Neural cell (in vitro differentiated cells): ENCODE results near the gene TXNL4B. TPM values are rescaled to one million over a fixed set of nuclear protein-coding genes. Genes with fewer than 3 reads are reported as not detected.
A peak's percentile ranks its signal among the peaks of the same experiment; 100 is the strongest.

Experiments used
- H2AFZ ChIP-seq: fragments of 200-600, 300-800 bp; sonication (generic), shearing (Covaris generic); 2 replicates; pipeline ENCODE4 v1.6.0; 2014; ENCODE audit warnings: low read depth, mild to moderate bottlenecking, antibody characterized with exemption, low read length, moderate library complexity
- H3F3A ChIP-seq: fragments of 200-600 bp; shearing (Covaris generic); 2 replicates; pipeline ENCODE4 v1.6.1; 2016; ENCODE audit warnings: mild to moderate bottlenecking, moderate library complexity, mixed read lengths, antibody characterized with exemption, low read length; ENCODE audit not compliant: insufficient read depth, poor library complexity, severe bottlenecking
- H3K27ac ChIP-seq: fragments of 200-600, 300-800 bp; sonication (generic), shearing (Covaris generic); 2 replicates; pipeline ENCODE4 v1.5.1; 2014; ENCODE audit warnings: mild to moderate bottlenecking, low read length, moderate library complexity
- H3K27me3 ChIP-seq: fragments of 300-800, 200-600 bp; sonication (generic), shearing (Covaris generic); 2 replicates; pipeline ENCODE4 v1.6.0; 2014; ENCODE audit warnings: mild to moderate bottlenecking, low read depth, low read length, moderate library complexity; ENCODE audit not compliant: insufficient read depth
- H3K36me3 ChIP-seq: fragments of 300-800, 200-600 bp; sonication (generic), shearing (Covaris generic); 2 replicates; pipeline ENCODE4 v1.5.1; 2014; ENCODE audit warnings: mild to moderate bottlenecking, antibody characterized with exemption, low read length, moderate library complexity; ENCODE audit not compliant: insufficient read depth
- H3K4me2 ChIP-seq: fragments of 300-800, 200-600 bp; sonication (generic), shearing (Covaris generic); 2 replicates; pipeline ENCODE4 v1.6.0; 2014; ENCODE audit warnings: mild to moderate bottlenecking, low read length
- H3K4me3 ChIP-seq: fragments of 300-800, 200-600 bp; sonication (generic), shearing (Covaris generic); 2 replicates; pipeline ENCODE4 v1.5.1; 2014; ENCODE audit warnings: mild to moderate bottlenecking, low read length, moderate library complexity
- H3K79me2 ChIP-seq: fragments of 200-600 bp; shearing (Covaris generic); replicated peaks from 2 replicates; pipeline ENCODE4 v1.6.0; 2014; ENCODE audit warnings: mild to moderate bottlenecking, low read length, moderate library complexity; ENCODE audit not compliant: insufficient read depth
- H3K9ac ChIP-seq: fragments of 300-800, 200-600 bp; sonication (generic), shearing (Covaris generic); 2 replicates; pipeline ENCODE4 v1.6.1; 2016; ENCODE audit warnings: mild to moderate bottlenecking, low read length, mixed read lengths
- H3K9me2 ChIP-seq: fragments of 200-600 bp; shearing (Covaris generic); 2 replicates; pipeline ENCODE4 v1.6.1; 2016; ENCODE audit warnings: mild to moderate bottlenecking, low read length, mixed read lengths; ENCODE audit not compliant: insufficient read depth
- H3K9me3 ChIP-seq: fragments of 200-600, 300-800 bp; sonication (generic), shearing (Covaris generic); 2 replicates; pipeline ENCODE4 v1.6.1; 2016; ENCODE audit warnings: mild to moderate bottlenecking, mixed run types, low read length, moderate library complexity, mixed read lengths
- H4K20me1 ChIP-seq: fragments of 200-600 bp; shearing (Covaris generic); 2 replicates; pipeline ENCODE4 v1.6.1; 2016; ENCODE audit warnings: mild to moderate bottlenecking, mixed run types; ENCODE audit not compliant: insufficient read depth
- EP300 ChIP-seq: fragments of 450-650 bp; conservative IDR thresholded peaks from 2 replicates; pipeline ENCODE4 v1.6.1; 2014; ENCODE audit warnings: antibody characterized with exemption, mild to moderate bottlenecking, moderate library complexity; ENCODE audit not compliant: poor library complexity, severe bottlenecking
- EZH2 ChIP-seq: fragments of 200-600, 300-800 bp; shearing (Covaris generic), sonication (generic); IDR thresholded peaks from 2 replicates; pipeline ENCODE4 v1.6.1; 2014; ENCODE audit warnings: antibody characterized with exemption, low read length, borderline replicate concordance, mild to moderate bottlenecking; ENCODE audit not compliant: insufficient read depth, poor library complexity, severe bottlenecking
- MXI1 ChIP-seq: fragments of 450-650 bp; conservative IDR thresholded peaks from 2 replicates; pipeline ENCODE4 v1.6.1; 2014; ENCODE audit warnings: antibody characterized with exemption, mild to moderate bottlenecking; ENCODE audit not compliant: poor library complexity, severe bottlenecking
- POLR2AphosphoS5 ChIP-seq: IDR thresholded peaks from 2 replicates; pipeline ENCODE4 v1.6.1; 2012
- RAD21 ChIP-seq: fragments of 450-650 bp; conservative IDR thresholded peaks from 2 replicates; pipeline ENCODE4 v1.6.1; 2014; ENCODE audit warnings: antibody characterized with exemption, mild to moderate bottlenecking, moderate library complexity
- SMC3 ChIP-seq: fragments of 450-650 bp; conservative IDR thresholded peaks from 2 replicates; pipeline ENCODE4 v1.6.1; 2014; ENCODE audit warnings: antibody characterized with exemption, mild to moderate bottlenecking, moderate library complexity; ENCODE audit not compliant: poor library complexity
- TAF1 ChIP-seq: IDR thresholded peaks from 2 replicates; pipeline ENCODE4 v1.6.1; 2012; ENCODE audit warnings: low read depth
- polyA minus RNA-seq: library from RNA; depleted of rRNA, polyadenylated mRNA; stranded (reverse); fragments of >200 nt; gene quantifications from 2 replicates; pipeline ENCODE4 v1.2.3, GENCODE V29; 2014
- polyA plus RNA-seq: library from polyadenylated mRNA; depleted of rRNA; stranded (reverse); fragments of >200 nt; gene quantifications from 2 replicates; pipeline ENCODE4 v1.2.3, GENCODE V29; 2014
- TF ChIP-seq, protein P1 (sequence below): fragments of 450-650 bp; IDR thresholded peaks from 2 replicates; pipeline ENCODE4 v1.5.1; 2014; ENCODE audit warnings: antibody characterized with exemption, mild to moderate bottlenecking, moderate library complexity; ENCODE audit not compliant: poor library complexity, severe bottlenecking
- TF ChIP-seq, protein P2 (sequence below): IDR thresholded peaks from 2 replicates; pipeline ENCODE4 v1.6.1; 2012; ENCODE audit warnings: borderline replicate concordance

Gene TXNL4B
- polyA plus RNA-seq (26.2 and 26.7 TPM in 2 replicates), polyA minus RNA-seq (21.5 and 22.2 TPM in 2 replicates)

DNA sequence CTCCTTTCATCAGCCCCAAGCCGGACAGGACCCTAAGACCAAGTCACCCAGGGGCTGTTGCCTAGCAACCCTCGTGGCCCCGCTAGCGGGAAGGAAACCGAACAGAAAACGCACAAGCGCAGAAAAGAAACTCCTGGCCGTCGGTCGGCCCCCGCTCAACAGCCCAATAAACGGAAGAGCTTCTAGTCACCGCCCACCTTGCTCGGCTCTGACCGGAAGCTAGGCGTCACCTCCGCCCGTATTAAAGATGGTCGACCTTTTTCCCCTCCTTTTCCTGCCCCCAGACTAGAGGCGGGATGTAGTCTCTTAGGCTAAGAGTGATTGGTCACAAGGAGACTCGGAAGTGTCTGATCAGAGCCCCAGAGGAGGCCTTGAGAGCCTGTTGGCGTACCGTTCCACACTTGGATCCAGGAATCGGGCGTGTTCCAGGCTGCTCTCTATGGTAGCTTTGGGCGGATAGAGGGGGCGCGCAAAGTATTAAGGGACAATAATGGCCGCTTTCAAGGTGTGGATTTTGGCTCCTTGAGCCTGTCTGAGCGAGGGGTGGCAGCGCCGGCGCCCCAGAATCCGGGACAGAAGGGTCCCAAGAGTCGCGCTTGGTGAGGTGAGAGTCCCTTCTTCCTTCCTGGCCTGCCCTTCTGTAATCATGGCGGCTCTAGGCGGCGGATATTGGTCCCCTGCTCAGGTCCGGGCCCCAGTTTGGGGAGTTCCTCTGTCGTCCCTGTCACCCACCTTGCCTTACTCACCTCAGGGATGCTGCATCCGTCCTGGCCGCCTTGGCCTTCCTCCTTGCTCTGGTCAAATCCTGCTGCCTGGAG is at the start of gene TXNL4B, which contains the start of gene DHX38:
TXNL4B (minus strand) TSS at position 173 of the 818 bp plus-strand sequence. CDS start 2,871 bp downstream, outside the sequence.
DHX38 (plus strand) TSS at position 400 of the 818 bp plus-strand sequence. CDS start 2,311 bp downstream, outside the sequence.
- Histone ChIP-seq H3K79me2 (peaks cover 46% of the 10 kb centered on the region), H3F3A (no peaks in the 10 kb centered on the region), H3K27ac (peak within 1 kb of the TSS; percentile 94), H3K9me2 (no peaks in the 10 kb centered on the region), H3K4me2 (peak within 1 kb of the TSS; percentile 98), H4K20me1 (no peaks in the 10 kb centered on the region), H3K4me3 (peak within 1 kb of the TSS; percentile 80), H3K9ac (peak within 1 kb of the TSS; percentile 96), H3K36me3 (no peaks in the 10 kb centered on the region), H3K27me3 (no peaks in the 10 kb centered on the region), H3K9me3 (no peaks in the 10 kb centered on the region), H2AFZ (peak within 1 kb of the TSS; percentile 66)
- TF ChIP-seq, protein P1, sequence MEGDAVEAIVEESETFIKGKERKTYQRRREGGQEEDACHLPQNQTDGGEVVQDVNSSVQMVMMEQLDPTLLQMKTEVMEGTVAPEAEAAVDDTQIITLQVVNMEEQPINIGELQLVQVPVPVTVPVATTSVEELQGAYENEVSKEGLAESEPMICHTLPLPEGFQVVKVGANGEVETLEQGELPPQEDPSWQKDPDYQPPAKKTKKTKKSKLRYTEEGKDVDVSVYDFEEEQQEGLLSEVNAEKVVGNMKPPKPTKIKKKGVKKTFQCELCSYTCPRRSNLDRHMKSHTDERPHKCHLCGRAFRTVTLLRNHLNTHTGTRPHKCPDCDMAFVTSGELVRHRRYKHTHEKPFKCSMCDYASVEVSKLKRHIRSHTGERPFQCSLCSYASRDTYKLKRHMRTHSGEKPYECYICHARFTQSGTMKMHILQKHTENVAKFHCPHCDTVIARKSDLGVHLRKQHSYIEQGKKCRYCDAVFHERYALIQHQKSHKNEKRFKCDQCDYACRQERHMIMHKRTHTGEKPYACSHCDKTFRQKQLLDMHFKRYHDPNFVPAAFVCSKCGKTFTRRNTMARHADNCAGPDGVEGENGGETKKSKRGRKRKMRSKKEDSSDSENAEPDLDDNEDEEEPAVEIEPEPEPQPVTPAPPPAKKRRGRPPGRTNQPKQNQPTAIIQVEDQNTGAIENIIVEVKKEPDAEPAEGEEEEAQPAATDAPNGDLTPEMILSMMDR, result peak; percentile 29
- TF ChIP-seq MXI1 (peak; percentile 85), EP300 (peak; percentile 53), TAF1 (peak; percentile 62), EZH2 (no peak), POLR2AphosphoS5 (peak; percentile 87), SMC3 (no peak), RAD21 (no peak)
- TF ChIP-seq, protein P2, sequence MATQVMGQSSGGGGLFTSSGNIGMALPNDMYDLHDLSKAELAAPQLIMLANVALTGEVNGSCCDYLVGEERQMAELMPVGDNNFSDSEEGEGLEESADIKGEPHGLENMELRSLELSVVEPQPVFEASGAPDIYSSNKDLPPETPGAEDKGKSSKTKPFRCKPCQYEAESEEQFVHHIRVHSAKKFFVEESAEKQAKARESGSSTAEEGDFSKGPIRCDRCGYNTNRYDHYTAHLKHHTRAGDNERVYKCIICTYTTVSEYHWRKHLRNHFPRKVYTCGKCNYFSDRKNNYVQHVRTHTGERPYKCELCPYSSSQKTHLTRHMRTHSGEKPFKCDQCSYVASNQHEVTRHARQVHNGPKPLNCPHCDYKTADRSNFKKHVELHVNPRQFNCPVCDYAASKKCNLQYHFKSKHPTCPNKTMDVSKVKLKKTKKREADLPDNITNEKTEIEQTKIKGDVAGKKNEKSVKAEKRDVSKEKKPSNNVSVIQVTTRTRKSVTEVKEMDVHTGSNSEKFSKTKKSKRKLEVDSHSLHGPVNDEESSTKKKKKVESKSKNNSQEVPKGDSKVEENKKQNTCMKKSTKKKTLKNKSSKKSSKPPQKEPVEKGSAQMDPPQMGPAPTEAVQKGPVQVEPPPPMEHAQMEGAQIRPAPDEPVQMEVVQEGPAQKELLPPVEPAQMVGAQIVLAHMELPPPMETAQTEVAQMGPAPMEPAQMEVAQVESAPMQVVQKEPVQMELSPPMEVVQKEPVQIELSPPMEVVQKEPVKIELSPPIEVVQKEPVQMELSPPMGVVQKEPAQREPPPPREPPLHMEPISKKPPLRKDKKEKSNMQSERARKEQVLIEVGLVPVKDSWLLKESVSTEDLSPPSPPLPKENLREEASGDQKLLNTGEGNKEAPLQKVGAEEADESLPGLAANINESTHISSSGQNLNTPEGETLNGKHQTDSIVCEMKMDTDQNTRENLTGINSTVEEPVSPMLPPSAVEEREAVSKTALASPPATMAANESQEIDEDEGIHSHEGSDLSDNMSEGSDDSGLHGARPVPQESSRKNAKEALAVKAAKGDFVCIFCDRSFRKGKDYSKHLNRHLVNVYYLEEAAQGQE, result no peak

- H3K27me3 ChIP-seq, result no peaks in the 10 kb centered on the region
- no peaks in the 10 kb centered on the region for H3F3A ChIP-seq
- H3K4me2 ChIP-seq, result no peak overlapping the region
- no peak overlapping the region for H3K9ac ChIP-seq
- H3K79me2 ChIP-seq, result no peaks in the 10 kb centered on the region
- no peaks in the 10 kb centered on the region for H3K9me2 ChIP-seq
- no peak overlapping the region for H3K4me3 ChIP-seq
- H3K36me3 ChIP-seq, result no peaks in the 10 kb centered on the region
- no peak overlapping the region for H3K27ac ChIP-seq
- TF ChIP-seq POLR2AphosphoS5, result no peak
- TF ChIP-seq, protein P1, result no peak
- no peak for TF ChIP-seq EP300
- no peak for TF ChIP-seq EZH2
- no peak for TF ChIP-seq MXI1
- TF ChIP-seq RAD21, result no peak
- TF ChIP-seq SMC3, result no peak
- TF ChIP-seq TAF1, result no peak
- TF ChIP-seq, protein P2, result no peak
- H2AFZ ChIP-seq, result no peak overlapping the region
- H4K20me1 ChIP-seq, result no peaks in the 10 kb centered on the region
- no peaks in the 10 kb centered on the region for H3K9me3 ChIP-seq
Observed at GRCh38 chr16:72142476-72142875, 49.1 kb upstream of the TXNL4B start.
